GM18861 (cell line): ENCODE measurements around the gene EFCAB6.

Experiments
- ATAC-seq: cut with Tn5 transposase; IDR thresholded peaks from one replicate; pipeline ENCODE4 v1.9.1; 2021; ENCODE audit not compliant: unreplicated experiment

Gene EFCAB6

DNA sequence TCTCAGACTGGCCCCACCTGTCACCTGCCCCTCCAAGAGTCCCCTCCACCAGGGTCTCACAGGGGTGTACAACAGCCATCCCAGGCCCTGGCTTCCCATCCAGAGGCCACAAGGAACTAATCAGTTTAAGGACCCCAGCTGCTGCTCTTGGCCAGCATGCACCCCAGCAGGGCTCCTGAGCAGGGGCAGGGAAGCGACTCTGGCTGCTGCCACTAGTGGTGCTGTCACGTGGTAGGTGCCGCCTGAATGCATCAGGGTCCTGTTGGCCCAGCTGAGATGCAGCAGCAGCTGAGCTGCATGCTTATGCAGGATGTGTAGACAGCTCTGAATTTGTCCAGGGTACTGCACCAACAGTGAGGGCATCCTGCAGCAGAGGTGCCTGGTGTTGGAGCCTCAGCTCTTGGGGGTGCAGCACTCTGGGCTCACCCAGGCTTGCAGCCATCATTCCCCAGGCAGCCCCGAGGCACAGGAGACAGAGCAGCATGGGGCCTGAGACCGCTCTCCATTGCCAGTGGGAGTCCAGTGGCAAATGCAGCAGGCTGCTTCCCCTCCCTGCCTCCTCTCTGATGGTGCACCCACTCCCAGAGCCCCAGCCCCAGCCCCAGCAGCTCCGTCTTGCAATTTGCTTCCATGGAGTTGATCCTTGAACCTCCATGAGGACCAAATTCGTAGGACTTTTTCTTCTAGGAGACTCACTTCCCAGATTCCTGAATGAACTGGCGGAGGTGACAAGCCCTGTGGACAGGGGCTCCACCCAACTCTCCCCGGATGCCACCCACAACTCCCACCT is 301.6 kb downstream of the EFCAB6 start:
- ATAC-seq: no peak

DNA sequence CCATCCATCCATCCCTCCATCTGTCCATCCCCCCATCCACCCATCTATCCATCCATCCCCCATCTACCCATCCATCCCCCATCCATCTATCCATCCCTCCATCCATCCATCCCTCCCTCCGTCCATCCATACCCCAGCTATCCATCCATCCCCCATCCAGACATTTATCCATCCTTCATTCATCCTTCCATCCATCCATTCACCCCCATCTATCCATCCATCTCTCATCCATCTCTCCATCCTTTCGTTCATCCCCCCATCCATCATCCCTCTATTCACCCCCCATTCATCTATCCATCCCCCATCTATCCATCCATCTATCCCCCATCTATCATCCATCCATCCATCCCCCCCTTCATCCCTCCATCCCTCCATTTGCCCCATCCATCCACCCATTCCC is 302.8 kb downstream of the EFCAB6 start:
- ATAC-seq: no peak

DNA sequence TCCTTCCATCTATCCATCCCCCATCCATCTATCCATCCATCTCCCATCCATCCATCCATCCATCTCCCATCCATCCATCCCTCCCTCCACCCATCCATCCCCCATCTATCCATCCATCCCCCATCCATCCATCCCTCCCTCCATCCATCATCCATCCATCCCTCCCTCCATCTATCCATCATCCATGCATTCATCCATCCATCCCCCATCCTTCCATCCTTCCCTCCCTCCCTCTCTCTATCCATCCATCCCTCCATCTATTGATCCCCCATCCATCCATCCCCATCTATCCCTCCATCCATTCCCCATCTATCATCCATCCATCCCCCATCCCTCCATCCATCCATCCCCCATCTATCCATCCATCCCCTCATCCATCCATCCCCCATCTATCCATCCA is 303.6 kb downstream of the EFCAB6 start:
- ATAC-seq: no peak

DNA sequence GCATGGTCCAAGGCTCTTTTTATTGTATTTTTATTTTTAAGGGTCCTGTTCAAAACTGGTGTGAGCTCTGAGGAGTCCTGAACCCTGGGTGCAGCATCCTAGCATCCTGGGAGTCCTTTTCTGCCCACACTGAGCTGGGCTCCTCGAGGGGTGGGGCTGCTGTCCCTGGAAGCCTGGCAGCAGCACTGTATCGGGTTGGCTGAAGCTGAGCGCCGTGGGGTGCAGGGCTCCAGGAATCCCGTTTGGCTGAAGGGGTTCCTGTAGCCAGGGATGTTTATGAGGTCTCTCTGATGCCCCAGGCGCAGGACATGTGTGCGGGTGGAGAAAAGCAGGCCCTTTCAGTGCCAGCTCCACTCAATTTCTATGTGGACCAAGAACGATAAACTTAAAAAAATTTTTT is 304.9 kb downstream of the EFCAB6 start:
- ATAC-seq: no peak

DNA sequence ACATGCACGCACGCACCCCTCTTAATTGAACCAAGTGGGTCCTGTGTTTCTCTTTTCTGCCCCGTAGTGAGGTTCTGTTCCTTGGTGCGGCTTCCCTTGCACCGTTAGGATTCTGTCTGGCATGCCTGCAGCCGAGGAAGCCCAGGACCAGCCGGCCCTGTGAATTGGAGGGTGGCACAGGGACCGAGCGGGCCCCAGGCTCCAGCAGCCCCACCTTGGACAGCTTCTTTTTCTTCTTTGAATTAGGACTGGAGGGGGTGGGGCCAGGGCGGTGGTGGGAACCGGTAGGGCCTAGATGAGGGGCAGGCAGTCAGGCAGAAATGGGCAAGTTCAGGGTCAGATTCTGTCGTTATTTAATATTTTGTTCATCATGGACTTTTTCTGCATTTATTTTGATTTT is 305.6 kb downstream of the EFCAB6 start:
- ATAC-seq: no peak

DNA sequence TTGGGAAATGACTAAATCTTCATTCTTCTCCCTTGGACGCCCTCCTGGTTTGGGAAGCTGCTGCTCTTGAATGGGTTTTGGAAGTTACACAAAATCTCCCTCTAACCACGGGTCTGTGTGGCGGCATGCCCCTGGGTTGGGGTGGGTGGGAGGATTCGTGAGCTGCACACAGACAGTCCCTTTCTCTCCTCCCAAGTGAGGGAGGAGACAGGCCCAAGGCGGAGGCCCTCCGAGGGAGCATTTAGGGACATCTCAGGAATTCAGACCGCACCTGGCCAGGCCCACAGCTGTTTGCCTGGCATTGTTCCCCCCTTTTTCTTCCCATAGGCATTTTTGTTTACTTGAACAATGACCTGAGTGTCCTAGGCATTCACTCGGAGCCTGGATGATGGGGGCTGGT is 306.2 kb downstream of the EFCAB6 start:
- ATAC-seq: no peak

DNA sequence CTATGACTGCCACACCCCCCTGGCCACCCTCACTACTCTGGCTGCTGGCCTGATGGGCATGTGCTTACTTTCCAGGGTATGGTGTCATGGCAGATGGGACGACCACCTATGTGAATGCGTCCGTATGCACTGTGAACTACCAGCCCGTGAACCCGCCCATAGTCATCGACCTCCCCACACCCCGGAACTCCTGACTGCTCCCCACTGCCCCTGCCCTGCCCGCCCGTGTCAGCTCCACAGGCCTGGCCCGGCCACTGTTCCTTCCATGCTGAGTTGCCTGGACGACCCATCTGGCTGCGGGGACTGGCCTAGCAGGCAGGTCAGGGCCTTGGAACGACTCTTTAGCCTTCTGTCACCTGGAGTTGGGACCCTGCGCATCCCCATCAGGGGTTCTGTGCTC is 306.7 kb downstream of the EFCAB6 start:
- ATAC-seq: no peak

DNA sequence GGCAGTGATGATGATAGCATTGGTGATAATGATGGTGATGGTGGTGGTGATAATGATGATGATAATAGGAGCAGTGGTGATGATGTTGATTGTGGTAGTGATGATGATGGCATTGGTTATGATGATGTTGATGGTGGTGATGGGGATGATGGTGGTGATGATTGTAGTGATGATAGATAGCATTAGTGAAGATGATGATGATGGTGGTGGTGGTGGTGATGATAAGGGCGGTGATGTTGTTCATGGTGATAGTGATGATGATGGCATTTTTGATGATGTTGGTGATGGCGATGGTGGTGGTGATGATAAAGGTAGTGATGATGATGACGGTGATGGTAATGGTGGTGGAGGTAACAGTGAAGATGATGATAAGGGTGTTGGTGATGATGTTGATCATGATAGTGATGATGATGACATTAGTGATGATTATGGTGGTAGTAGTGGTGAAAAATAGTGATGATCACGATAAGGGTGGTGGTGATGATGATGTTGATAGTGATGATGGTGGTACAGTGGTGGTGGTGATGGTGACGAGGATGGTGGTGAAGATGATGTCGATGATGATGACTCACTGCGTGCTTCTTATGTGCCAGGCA is 307.3 kb downstream of the EFCAB6 start:
- ATAC-seq: no peak

DNA sequence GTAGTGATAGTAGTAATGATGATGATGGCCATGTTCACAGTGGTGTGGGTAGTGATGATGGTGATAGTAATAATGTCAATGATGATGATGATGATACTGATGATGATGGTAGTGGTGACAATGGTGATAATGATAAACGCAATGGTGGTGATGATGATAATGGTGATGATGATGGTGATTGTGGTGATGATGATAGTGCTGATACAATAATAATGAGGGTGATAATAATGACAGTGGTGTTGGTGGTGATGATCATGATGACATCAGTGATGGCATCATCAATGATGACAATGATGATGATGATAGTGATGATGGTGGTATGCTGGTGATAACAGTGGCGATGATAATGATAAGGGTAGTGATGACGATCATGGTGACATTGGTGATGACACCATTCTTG is 308.0 kb downstream of the EFCAB6 start:
- ATAC-seq: no peak

DNA sequence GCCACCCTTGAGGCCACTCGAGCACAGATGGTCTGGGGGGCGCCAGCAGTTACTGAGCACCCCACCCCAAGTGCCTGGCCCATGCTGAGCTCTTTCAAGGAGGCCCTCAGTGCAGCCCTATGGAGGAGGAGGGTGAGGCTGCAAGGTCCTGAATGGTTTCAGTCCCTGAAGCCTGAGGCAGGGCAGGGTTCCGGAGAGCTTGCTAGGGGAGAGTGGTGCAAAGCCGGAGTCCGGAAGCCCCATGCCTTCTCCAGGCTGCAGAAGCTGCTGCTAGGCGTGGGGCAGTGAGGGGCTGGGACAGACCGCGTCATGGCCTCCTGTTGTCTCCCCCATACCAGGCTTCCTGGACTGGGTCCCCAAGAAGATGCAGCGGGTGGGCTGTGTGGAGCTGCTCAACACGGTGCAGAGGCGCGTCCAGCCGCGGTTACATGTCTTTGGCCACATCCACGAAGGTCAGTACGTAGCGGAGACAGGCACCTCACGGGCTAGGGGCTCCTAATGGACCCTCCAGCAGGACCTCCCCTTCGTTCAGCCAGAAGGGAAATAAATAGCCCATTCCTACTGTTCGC is 309.7 kb downstream of the EFCAB6 start:
- no peak for ATAC-seq

DNA sequence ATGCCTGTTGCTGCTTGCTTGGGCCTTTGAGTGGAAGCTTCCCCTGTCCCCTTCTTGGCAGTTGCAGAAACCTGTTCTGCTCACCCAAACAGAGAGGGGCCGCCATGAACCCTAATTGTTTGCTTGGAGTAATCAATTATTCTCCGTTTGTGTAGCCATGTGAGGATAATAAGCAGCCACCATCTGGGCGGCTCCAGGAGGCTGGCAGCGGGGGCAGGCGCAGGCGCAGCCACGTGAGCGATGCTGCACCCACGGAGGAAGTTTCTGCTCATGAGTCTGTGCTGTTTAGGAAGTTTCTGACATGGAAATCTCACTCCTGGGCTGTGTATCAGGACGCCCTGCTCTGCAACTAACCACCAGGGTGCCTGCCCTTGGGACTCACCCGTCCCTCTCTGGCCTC is 310.2 kb downstream of the EFCAB6 start:
- no peak for ATAC-seq

DNA sequence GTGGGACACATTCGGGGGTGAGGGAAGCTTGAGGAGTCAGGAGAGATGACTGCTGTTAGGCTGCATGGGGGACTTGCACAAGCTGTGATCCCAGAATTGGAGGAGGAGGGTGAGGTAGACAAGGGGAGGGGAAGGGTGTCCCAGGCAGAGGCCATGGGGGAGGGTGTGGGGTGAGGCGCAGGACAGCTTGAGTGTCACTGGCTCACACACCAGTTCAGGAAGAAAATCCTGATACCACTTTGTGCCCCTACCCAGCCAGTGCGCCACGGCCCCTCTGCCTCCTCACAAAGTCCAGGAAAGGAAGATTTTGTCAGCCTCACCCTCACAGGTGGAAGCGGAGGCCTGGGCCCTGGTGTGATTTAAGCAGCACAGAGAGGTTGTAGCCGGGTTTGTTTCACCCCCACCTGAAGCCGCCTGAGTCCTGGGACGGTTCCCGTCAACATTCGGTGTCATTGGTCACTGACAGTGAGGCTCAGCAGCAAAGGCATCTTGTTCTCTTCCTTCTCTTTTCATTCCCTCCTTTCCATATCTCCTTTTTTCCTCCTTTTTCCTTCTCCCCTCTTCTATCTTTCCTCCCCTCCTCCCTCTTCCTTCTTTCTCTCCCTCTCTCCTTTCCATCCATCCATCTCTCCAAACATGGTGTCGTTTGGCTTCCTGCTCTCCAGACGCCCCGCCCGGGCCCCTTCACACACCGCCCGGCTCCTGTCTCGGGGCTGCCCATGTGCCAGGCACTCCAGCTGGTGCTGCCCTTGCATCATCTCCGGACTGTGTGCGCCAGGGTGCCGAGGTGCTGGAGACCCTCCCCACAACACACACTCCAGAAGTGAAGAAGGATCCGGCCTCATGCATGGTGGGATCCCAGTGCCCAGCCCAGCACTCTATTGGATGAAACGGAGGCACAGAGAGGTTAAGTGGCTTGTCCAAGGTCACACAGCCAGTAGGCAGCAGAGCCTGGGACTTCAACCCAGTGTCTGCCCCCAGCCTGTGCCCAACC is 311.0 kb downstream of the EFCAB6 start:
- ATAC-seq: no peak

DNA sequence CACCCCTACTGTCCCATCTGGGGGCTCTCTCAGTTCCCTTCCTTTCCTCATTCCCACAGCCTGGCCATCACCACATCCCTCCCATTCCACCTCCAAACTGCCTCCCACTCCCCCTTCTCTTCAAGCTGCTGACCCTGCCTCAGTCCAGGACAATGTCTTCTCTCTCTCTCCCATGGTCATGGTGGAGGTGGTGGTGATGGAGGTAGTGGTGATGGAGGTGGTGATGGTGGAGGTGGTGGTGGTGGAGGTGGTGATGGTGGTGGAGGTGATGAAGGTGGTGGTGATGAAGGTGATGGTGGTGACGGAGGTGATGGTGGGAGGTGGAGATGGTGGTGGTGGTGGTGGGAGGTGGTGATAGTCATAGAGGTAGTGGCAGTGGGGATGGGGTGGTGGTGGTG is 313.2 kb downstream of the EFCAB6 start:
- ATAC-seq: no peak

DNA sequence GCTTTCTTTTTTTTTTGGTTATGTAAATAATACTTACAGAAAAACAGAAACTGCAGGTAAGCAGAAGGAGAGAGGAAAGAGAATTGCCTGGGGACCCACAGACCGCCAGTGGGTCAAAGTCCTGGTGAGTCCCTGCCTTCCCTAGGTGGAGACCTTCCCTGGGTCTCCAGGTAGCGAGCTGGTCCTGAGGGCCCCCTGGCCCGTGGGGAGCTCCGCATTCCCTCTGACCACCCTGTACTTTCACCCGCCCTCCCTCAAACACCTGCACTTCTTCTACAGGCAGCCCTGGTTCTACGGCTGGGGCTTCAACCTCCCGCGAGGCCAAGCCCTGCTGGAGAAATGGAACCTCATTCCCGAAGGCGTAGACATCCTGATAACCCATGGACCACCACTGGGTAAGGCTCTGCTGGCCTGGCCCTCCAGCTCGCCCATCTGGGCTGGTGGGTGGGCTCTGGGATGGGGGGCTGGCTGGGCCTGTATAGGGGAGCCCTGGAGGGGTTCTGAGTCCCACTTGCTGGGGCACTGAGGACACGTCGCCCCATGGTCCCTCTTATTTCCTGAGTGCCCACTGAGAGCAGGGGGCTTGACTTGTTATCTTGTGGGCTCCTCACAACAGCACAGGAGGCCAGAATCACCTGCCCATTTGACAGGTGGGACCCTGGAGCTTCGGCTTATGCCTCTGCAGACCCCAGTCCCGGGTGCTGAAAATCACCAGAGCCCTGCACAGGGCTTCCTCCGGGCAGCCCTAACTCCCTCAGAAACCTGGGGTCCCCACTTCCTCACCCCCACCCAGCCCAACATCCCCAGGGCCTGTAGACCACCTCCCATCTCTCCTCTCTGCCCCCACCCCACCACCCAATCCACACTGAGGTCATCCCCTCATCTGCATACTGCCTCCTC is 313.9 kb downstream of the EFCAB6 start:
- ATAC-seq: no peak

DNA sequence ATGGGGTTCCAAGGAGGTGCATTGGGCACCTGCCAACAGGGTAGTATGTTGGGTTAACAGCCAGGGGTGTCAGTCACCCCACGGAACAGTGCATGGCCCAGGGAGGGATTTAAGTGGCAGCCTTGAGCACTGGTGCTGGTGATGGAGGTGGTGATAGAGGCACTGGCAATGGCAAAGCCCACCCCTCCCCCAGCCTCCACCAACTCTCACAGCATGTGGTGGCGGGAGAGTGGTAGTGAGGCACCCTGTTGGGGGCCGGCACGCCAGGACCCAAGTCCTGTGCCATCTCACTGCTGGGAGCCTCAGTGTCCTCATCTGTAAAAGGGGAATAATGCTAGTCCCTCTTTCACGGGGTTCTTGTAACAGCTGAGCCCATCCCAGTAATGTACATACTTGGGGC is 318.8 kb downstream of the EFCAB6 start:
- no peak for ATAC-seq

DNA sequence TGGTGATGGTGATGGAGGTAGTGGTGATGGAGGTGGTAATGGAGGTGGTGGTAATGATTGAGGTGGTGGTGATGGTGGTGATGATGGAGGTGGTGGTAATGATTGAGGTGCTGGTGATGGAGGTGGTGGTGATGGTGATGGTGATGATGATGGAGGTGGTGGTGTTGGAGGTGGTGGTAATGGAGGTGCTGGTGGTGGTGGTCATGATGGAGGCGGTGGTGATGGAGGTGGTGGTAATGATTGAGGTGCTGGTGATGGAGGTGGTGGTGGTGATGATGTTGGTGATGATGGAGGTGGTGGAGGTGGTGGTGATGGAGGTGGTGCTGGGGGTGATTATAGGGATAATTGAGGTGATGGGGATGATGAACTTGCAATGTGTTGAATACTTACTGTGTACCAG is 320.4 kb downstream of the EFCAB6 start:
- no peak for ATAC-seq

DNA sequence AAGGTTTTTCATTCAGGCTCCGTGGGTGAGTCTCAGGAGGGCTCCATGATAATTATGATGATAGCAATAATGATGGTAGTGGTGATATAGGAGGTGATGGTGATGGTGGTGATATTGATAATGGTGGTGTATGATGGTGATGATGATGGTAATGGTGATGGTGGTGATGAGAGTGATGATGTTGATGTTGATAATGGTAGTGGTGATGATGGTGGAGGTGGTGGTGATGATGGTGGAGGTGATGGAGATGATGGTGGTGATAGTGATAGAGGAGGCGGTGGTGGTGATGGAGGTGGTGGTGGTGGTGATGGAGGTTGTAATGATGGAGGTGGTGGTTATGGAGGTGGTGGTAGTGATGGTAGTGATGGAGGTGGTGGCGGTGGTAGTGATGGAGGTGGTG is 320.9 kb downstream of the EFCAB6 start:
- no peak for ATAC-seq

DNA sequence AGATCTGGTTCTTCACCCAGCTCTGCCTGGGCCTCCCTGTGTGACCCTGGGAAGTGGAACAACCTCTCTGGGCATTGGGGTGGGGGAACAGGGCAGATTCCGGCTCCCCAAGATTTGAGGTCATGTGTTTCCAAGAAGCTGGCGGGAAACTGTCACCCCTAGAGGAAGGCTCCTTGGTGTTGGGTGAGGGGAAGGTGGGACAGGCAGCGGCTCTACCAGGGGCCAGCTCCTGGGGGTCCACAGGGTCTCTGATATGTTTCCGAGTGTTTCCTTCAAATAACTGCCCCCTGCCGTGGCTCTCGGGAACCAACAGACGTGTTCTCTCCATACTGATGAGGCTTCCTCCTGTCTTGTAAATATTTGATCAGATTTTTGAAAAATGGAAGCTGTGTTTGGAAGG is 321.8 kb downstream of the EFCAB6 start:
- ATAC-seq: no peak

DNA sequence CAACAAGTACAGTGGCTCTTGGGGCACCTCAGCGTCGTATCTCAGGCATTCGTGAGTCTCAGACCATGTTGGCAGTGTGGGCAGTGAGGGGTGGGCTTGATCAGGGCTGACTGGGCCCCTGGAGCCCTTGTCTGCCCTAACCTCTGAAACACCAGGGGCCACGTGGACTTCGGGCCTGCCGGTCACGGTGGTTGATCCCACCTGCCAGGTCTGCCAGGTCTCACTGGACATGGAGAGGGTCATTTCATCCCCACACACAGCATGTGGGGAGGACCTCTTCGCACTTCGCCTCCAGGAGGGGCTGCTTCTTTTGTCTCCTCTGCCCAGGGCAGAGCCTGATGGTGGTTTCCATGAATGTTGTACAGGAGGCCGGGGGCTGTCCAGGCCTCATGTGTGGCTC is 323.2 kb downstream of the EFCAB6 start:
- no peak for ATAC-seq
